Fibroblast of skin of right biceps (primary cell): Measurements from ENCODE around the gene KASH5.

Source experiments
- DNase-seq: peaks from one replicate; pipeline ENCODE4 v3.0.0-alpha.2; 2013

The KASH5 gene

DNA sequence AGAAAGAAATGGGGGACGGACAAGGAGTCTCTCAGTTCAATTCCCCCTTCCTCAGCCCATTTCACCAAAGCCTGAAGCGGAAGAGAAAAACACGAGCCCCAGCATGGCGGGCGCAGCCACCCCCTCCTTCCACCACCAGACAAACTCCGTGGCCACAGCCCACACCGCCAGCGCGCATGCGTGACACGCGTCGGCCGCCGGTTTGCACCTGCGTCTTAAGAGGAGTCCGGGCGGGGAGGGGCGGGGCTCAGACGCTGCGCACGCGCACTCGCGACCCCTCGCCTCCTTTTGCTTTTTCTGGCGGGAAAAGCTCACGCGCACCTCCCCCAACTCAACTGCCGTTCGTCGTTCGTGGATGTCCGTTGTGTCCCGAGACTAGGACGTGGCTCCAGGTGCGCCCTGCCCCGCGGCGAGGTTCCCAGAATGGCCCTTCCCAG is at the start of gene KASH5:
KASH5 (plus strand) TSS at position 314 of the 437 bp plus-strand sequence. CDS start 2,635 bp downstream, outside the sequence.
- DNase-seq, result peak; percentile 48

DNA sequence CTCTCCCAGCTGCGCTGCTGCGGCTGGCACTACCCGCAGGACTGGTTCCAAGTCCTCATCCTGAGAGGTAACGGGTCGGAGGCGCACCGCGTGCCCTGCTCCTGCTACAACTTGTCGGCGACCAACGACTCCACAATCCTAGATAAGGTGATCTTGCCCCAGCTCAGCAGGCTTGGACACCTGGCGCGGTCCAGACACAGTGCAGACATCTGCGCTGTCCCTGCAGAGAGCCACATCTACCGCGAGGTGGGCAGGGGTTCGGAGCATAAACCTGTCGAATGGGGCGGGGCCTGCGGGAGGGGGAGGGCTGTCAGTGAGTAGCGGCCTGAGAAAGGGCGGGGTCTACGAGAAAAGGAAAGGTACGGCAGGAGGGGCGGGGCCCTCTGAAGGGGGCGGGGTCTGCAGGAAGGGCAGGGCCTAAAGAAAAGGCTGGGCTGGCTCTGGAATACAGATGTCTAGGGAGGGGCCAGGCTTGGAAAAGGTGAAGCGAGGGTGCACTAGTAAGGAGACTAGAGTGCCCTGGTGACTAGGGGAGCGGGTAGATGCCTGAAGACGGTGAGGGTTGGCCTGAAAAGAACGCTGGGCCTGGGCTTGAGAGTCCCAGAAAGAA is 49.3 kb upstream of the KASH5 start:
- DNase-seq, result peak; percentile 41

GRCh38 chr19:49339301-49340068 is 48.6 kb upstream of the KASH5 start:
- DNase-seq, result peak; percentile 87

GRCh38 chr19:49340069-49340864 is 47.8 kb upstream of the KASH5 start:
- DNase-seq, result peak; percentile 21

GRCh38 chr19:49340865-49341718 is 47.0 kb upstream of the KASH5 start:
- DNase-seq, result no peak

- no peak for DNase-seq
Measured at GRCh38 chr19:49342291-49342721, 45.7 kb upstream of the KASH5 start.

DNA sequence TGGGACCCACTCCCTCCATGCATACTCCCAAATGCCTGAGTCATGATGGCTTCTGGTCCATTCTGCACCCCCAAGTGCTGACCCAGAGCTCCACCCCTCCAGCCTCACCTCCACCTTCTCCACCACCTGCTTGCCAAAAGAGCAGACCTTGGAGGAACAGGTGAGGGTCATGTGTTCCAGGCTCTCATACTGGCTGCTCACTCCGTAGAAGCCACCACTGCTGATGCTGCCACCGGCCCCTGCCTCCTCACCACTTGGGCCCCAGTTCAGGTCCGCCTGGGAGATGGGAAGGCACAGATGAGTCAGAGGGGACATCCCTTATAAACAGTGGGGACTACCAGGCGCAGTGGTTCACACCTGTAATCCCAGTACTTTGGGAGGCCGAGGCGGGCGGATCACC is 44.9 kb upstream of the KASH5 start:
- no peak for DNase-seq

DNA sequence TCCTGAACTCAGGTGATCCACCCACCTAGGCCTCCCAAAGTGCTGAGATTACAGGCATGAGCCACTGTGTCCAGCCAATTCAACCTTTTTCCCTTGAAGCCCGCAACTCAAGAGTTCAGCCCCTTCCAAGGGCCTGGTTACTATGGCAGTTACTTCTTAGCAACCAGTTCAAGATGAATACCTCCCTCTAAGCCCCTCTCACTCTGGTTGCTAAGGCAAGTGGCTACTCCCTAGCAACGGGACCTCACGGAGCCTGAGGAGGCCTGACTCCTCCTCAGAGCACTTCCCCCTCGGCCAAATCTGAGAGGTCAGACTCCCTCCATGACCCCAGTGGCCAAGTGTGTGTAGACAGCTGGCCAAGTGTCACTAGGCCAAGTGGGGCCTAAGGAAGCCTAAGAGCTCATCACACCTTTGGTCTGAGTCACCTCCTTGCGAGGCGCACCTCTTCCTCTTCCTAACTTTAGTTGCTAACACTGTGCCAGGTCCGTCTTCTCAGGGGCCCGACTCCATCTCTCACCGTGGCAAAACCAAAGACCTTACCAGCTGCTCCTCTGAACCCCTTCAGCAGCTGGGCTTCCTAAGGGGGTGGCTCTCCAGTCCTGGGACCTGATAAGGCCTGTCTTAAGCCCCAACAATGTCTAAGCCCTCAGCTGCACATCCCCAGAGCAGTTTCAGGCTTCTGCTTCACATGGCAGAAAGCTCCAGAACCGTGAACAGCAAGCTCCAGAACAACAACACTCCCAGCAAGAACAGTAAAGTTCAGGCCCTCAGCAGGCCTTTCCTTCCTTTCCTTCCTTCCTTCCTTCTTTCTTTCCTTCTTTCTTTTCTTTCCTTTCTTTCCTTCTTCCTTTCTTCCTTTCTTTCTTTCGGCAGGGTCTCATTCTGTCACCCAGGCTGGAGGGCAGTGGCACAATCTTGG is 43.3 kb upstream of the KASH5 start:
- DNase-seq, result no peak

DNA sequence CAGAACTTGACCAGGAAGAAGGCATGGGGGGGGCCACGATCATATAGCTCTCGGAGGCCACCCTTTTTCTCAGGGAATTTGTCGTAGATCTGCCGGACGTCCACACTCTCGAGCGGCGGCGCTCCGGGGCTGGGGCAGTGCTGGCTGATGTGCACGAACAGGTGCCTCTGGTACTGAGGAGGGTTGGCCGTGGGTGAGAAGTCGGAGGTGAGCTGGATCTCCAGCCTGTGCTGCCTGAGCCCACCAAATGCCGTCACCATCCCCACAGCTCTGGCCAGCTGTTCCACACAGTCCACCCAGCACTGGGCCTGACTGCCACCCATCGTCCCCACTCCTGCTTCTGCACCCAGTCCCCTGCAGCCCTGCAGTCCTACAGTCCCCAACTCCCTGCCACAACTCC is 40.9 kb upstream of the KASH5 start:
- no peak for DNase-seq

DNA sequence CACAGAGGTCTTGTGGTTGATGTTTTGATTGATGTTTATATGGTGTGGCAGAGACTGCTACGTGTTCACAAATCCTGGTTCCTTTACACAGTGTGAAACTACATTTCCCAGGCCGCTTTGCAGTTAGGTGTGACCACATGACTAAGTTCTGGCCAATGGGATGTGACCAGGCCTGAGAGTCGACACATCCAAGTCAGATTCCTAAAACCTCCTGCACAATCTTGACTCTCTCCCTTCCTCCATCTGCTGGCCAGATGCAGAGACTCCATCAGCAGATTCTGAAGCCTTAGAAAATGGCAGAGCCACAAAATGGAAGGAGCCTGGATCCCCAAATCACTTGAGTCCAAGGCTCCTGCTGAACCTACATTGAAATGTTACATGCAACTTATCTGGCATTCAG is 40.2 kb upstream of the KASH5 start:
- DNase-seq, result peak; percentile 73

DNA sequence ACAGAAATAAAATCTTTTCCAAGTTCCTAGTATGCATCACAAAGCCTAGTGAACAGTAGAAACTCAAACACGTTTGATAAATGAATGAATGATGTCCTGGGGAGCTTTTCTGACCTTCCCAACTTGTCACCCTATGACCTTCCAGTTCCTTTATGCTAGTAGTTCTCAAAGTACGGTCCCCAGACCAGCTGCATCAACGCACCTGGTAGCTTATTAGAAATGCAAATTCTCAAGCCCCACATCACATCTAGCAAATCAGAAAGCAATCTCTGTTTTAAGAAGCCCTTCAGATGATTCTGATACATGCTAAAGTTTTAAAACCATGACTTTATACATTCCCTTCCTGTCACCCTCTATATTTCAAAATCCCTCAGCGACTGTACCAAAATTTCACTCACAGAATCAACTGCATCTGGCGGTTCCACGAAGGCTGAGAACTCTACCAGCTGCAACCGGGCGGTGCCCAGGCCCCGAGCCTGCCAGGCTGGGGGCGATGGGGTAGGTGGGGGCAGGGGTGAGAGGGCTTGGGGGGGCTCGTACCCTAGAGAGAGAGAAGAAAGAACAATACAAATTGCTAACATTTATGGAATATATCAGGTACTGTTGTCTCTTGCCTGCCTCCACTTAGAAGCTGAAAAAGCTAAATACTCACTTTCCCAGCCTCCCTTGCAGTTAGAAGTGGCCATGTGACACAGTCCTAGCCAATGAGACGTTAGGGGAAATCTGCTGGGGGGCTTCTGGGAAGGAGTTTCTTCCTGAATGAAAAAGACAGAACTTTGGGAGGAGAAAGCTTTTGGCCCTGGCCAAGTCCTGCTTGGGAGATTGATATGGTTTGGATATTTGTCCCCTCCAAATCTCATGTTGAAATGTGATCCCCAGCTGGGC is 39.5 kb upstream of the KASH5 start:
- DNase-seq, result no peak

- no peak for DNase-seq
Measured at GRCh38 chr19:49349567-49349966, 38.5 kb upstream of the KASH5 start.

GRCh38 chr19:49355909-49356353 is 32.1 kb upstream of the KASH5 start:
- DNase-seq, result peak; percentile 36

GRCh38 chr19:49356382-49356781 is 31.7 kb upstream of the KASH5 start:
- DNase-seq, result no peak

GRCh38 chr19:49357186-49357585 is 30.9 kb upstream of the KASH5 start:
- DNase-seq, result no peak

DNA sequence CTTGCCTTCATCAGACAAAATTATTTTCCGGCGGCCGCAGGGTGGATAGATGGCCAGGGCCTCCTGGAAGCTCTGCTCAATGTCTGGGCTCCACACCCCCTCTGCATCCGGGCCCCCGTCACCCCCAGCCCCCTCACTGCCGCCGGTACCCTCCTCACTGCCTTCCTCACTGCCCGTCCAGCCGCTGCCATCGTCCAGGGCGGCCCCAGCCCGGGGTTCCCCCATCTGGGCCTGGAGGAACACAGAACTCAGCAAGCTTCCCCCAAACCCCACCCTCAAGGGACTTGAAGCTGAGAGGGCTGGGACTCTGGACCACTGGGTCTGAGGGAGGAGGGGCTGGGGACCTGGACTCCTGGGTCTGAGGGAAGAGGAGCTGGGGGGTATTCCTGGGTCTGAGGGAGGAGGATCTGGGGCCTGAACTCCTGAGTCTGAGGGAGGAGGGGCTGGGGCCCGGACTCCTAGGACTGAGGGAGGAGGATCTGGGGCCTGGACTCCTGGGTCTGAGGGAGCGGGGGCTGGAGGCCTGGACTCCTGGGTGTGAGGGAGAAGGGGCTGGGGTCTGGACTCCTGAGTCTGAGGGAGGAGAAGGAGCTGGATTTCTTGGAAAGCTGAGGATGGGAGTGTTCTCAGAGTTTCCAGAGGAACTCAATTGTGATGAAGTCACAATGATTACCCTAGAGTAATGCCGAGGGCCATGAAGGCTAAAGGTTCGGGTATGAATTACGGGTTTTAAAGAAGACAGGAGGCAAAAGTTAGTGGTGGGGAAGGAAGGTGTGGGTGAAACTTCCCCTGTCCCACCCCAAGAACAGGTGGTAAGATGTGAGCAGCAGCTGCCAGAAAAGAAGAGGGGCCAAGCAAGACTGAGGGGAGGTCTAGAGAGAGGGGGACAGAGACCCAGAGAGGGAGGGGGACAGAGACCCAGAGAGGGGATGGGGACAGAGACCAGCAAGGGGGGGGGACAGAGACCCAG is 27.9 kb upstream of the KASH5 start:
- DNase-seq, result no peak

DNA sequence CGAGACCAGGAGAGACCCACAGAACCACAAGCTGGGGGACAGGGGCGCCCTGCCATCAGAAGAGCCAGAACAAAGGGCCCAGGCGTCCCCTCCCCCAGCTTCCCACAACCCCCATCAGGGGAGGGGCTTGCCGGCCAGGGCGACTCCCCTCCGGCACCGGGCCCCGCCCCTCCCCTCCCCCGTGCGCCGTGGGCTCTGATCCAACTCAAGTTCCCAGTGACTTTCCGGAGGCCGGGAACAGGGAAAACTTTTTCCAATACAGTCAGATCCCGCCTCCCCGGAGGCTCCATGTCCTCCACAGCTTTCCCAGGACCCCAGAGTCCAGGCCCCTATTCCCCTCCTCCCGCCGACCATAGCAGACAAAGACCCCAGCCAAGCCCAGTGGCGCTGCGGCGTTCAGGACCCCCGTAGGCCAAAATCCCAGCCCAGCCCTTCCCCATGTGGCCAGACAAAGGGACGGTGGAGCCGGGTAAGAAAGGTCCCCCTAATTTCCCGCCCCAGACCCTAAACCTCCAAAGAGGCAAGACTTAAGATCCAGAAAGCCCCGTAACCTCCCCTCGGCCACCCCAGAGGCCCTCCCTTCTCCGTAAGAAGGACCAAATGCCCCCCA is 26.5 kb upstream of the KASH5 start:
- peak; percentile 94 for DNase-seq

- DNase-seq, result peak; percentile 79
Measured at GRCh38 chr19:49362048-49362928, 25.8 kb upstream of the KASH5 start, which contains the start of gene TEAD2. TSS of gene TEAD2 (minus strand) at chr19:49362416. CDS start at chr19:49360075, 2,341 bp downstream.
